Measurements from ENCODE around the gene SLC35B2. TPM values are rescaled to one million over a fixed set of nuclear protein-coding genes. Genes with fewer than 3 reads are reported as not detected.

The SLC35B2 gene
- 83.5 and 107 TPM in 2 replicates for polyA plus RNA-seq (2011; rRNA removed)
- 55.7 and 76.1 TPM in 2 replicates for polyA minus RNA-seq (2011; rRNA and poly(A)+ RNA removed)

GRCh38 chr6:44257025-44257752, at the start of gene SLC35B2:
Gene SLC35B2, minus strand, starts transcription at chr6:44257528. Its CDS starts 118 bp downstream, at chr6:44257410.
- POLR2A ChIA-PET: interaction anchor here (0.6 to 3.6 kb wide), 6 partner anchors 8 to 84 kb away, joined by 3 to 107 read pairs (median 4); partner anchors contain the start of genes HSP90AB1 and TMEM151B
- peak; percentile 43 for TF ChIP-seq CTCF (IDR thresholded peaks at IDR 0.05; ENCODE audit: low read depth, low read length)
- Histone ChIP-seq H3K27ac (ENCODE audit: low read depth, low read length) (peak within 1 kb of the TSS; percentile 65), H3K4me3 (ENCODE audit: low read depth, low read length) (peak within 1 kb of the TSS; percentile 95), H3K27me3 (ENCODE audit: control insufficient read depth, insufficient read depth, low read length) (no peaks in the 10 kb centered on the region), H3K9me3 (ENCODE audit: control insufficient read depth, insufficient read depth, low read length) (no peaks in the 10 kb centered on the region; the same call in 1 of the 2 replicates)
- CTCF ChIA-PET: interaction anchor here (0.6 to 3.0 kb wide), 17 partner anchors 9 to 165 kb away, joined by 3 to 18 read pairs (median 4); partner anchors contain the start of genes CDC5L, HSP90AB1, NFKBIE and SLC29A1
- no peak for DNase-seq (ENCODE audit: low read depth, low spot score)

- no peaks in the 10 kb centered on the region for H3K9me3 ChIP-seq (ENCODE audit: control insufficient read depth, insufficient read depth, low read length)
- POLR2A ChIA-PET: interaction anchor here (0.7 kb wide), 1 partner anchor 60 kb away, joined by 4 read pairs; the partner anchor contains the start of gene HSP90AB1
Measured at GRCh38 chr6:44306710-44307109, 49.4 kb upstream of the SLC35B2 start.

GRCh38 chr6:44305200-44305725, 47.9 kb upstream of the SLC35B2 start:
- no peak for TF ChIP-seq CTCF (IDR thresholded peaks at IDR 0.05; ENCODE audit: low read depth, low read length)
- Histone ChIP-seq H3K27ac (ENCODE audit: low read depth, low read length) (no peak overlapping the region), H3K27me3 (ENCODE audit: control insufficient read depth, insufficient read depth, low read length) (no peaks in the 10 kb centered on the region), H3K9me3 (ENCODE audit: control insufficient read depth, insufficient read depth, low read length) (no peaks in the 10 kb centered on the region), H3K4me3 (ENCODE audit: low read depth, low read length) (no peak overlapping the region)
- ChIA-PET POLR2A (interaction anchor here (0.7 to 1.3 kb wide), 2 partner anchors 9 to 58 kb away, joined by 3 to 5 read pairs; partner anchors contain the start of gene HSP90AB1), CTCF (interaction anchor here (0.6 to 1.6 kb wide), 8 partner anchors 7 to 1026 kb away, joined by 3 to 11 read pairs (median 4); partner anchors contain the start of genes AARS2 and TMEM151B)
- DNase-seq (ENCODE audit: low read depth, low spot score): no peak

More at GRCh38 chr6:44306710-44307109, 49.4 kb upstream of the SLC35B2 start:
- Histone ChIP-seq H3K27ac (ENCODE audit: low read depth, low read length) (no peak overlapping the region), H3K4me3 (ENCODE audit: low read depth, low read length) (no peak overlapping the region), H3K27me3 (ENCODE audit: control insufficient read depth, insufficient read depth, low read length) (no peaks in the 10 kb centered on the region)
- no peak for TF ChIP-seq CTCF (IDR thresholded peaks at IDR 0.05; ENCODE audit: low read depth, low read length)
- DNase-seq (ENCODE audit: low read depth, low spot score): no peak
- CTCF ChIA-PET: interaction anchor here (0.6 kb wide), 1 partner anchor 36 kb away, joined by 3 read pairs; no protein-coding TSS in a partner anchor

GRCh38 chr6:44304282-44305199, 47.2 kb upstream of the SLC35B2 start:
- Histone ChIP-seq H3K27ac (ENCODE audit: low read depth, low read length) (no peak overlapping the region), H3K27me3 (ENCODE audit: control insufficient read depth, insufficient read depth, low read length) (no peaks in the 10 kb centered on the region), H3K9me3 (ENCODE audit: control insufficient read depth, insufficient read depth, low read length) (no peaks in the 10 kb centered on the region), H3K4me3 (ENCODE audit: low read depth, low read length) (no peak overlapping the region)
- peak; percentile 76 for TF ChIP-seq CTCF (IDR thresholded peaks at IDR 0.05; ENCODE audit: low read depth, low read length)
- ChIA-PET POLR2A (interaction anchor here (0.7 to 1.3 kb wide), 2 partner anchors 8 to 58 kb away, joined by 3 to 5 read pairs; partner anchors contain the start of gene HSP90AB1), CTCF (interaction anchor here (0.6 to 1.6 kb wide), 10 partner anchors 8 to 1027 kb away, joined by 3 to 11 read pairs (median 4); partner anchors contain the start of genes AARS2 and TMEM151B)
- DNase-seq (ENCODE audit: low read depth, low spot score): no peak

Data from AG04450 (cell line).